Gastroesophageal sphincter (tissue), 3 donors: ENCODE measurements around the gene PPP2R1A.

Experiments used
- POLR2AphosphoS5 ChIP-seq: sonication (generic); formaldehyde crosslinking; IDR thresholded peaks from one replicate; pipeline ENCODE4 v1.6.1; 2017; ENCODE audit warnings: antibody characterized with exemption
- TF ChIP-seq, protein P1 (sequence below), 4 experiments: fragments of 200-600 bp in 2 of 4; fragments of 450-650 bp in 2 of 4; sonication (generic) in 1 of 4; IDR thresholded peaks; one replicate each; pipeline ENCODE4 v1.5.1; 2017 to 2019; ENCODE audit warnings: antibody characterized with exemption in 4 of 4, mild to moderate bottlenecking in 2 of 4, moderate library complexity in 2 of 4

GRCh38 chr19:52190487-52191293 lies 838 bp downstream of the PPP2R1A start:
- no peak for TF ChIP-seq POLR2AphosphoS5
- TF ChIP-seq, protein P1, sequence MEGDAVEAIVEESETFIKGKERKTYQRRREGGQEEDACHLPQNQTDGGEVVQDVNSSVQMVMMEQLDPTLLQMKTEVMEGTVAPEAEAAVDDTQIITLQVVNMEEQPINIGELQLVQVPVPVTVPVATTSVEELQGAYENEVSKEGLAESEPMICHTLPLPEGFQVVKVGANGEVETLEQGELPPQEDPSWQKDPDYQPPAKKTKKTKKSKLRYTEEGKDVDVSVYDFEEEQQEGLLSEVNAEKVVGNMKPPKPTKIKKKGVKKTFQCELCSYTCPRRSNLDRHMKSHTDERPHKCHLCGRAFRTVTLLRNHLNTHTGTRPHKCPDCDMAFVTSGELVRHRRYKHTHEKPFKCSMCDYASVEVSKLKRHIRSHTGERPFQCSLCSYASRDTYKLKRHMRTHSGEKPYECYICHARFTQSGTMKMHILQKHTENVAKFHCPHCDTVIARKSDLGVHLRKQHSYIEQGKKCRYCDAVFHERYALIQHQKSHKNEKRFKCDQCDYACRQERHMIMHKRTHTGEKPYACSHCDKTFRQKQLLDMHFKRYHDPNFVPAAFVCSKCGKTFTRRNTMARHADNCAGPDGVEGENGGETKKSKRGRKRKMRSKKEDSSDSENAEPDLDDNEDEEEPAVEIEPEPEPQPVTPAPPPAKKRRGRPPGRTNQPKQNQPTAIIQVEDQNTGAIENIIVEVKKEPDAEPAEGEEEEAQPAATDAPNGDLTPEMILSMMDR (IDR thresholded peaks at IDR 0.05) = no peak
